Transverse colon (tissue), 4 donors: Measurements from ENCODE around the gene GNA14. TPM values are rescaled to one million over a fixed set of nuclear protein-coding genes. Genes with fewer than 3 reads are reported as not detected.

Experiments
- DNase-seq: peaks from one replicate; pipeline ENCODE4 v3.0.0-alpha.2; 2019
- H3K27ac ChIP-seq, 4 donors: fragments of 200-600 bp; sonication (generic); 2 replicates each; pipeline ENCODE4 v1.5.1; 2016 to 2018; ENCODE audit warnings: inconsistent platforms in 4 of 4
- H3K27me3 ChIP-seq: fragments of 200-600 bp; sonication (generic); 2 replicates; pipeline ENCODE4 v1.5.1; 2017; ENCODE audit warnings: inconsistent platforms
- H3K36me3 ChIP-seq, 4 donors: fragments of 200-600 bp; sonication (generic); 2 replicates each; pipeline ENCODE4 v1.5.1; 2017 to 2019; ENCODE audit warnings: inconsistent platforms in 4 of 4
- H3K4me1 ChIP-seq, 4 donors: fragments of 200-600 bp; sonication (generic); 2 replicates each; pipeline ENCODE4 v1.5.1; 2017 to 2020; ENCODE audit warnings: inconsistent platforms in 4 of 4
- H3K4me3 ChIP-seq, 4 donors: fragments of 200-600 bp; sonication (generic); 1 replicate in 1 of 4; 2 replicates in 3 of 4; pipeline versions ENCODE4 v1.5.1 to v1.6.1; 2017 to 2019; ENCODE audit warnings: inconsistent platforms in 4 of 4
- H3K9me3 ChIP-seq, 2 donors: fragments of 200-600 bp; sonication (generic); 2 replicates each; pipeline ENCODE4 v1.5.1; 2017 to 2019; ENCODE audit warnings: inconsistent platforms in 2 of 2
- EP300 ChIP-seq: sonication (generic); formaldehyde crosslinking; IDR thresholded peaks from one replicate; pipeline ENCODE4 v1.6.1; 2017; ENCODE audit warnings: antibody characterized with exemption, low read depth
- POLR2A ChIP-seq: fragments of 450-650 bp; IDR thresholded peaks from one replicate; pipeline ENCODE4 v1.6.1; 2016; ENCODE audit warnings: antibody characterized with exemption, mild to moderate bottlenecking, moderate library complexity
- POLR2AphosphoS5 ChIP-seq, 3 donors: sonication (generic); formaldehyde crosslinking; IDR thresholded peaks; one replicate each; pipeline ENCODE4 v1.6.1; 2016; ENCODE audit warnings: antibody characterized with exemption in 3 of 3
- WGBS, 2 donors: methylation state at CpG; one replicate each; pipeline ENCODE4 v1.1.5; 2018; ENCODE audit warnings: low coverage in 1 of 2; 5-methylcytosine and 5-hydroxymethylcytosine counted together
- in situ Hi-C, 4 donors: fragments of 200-750 bp; cut with MboI; loops; one replicate each; pipeline versions ENCODE4 v1.15.0 to v1.15.1; 2017; ENCODE audit warnings: low sequenced_read_pairs in 3 of 4, low pct_ligation_motif_present in 1 of 4, low pct_unique_long_range_greater_than_20kb in 1 of 4
- intact Hi-C: fragments of 100-400 bp; cut with DNase I; formaldehyde crosslinking; loops from one replicate; pipeline ENCODE4 v1.15.1; 2023; ENCODE audit warnings: low total_unique reads
- total RNA-seq, 4 donors: library from RNA; depleted of rRNA; stranded (reverse); fragments of >200 nt; gene quantifications; one replicate each; pipeline ENCODE4 v1.1.0, GENCODE V29; 2016
- TF ChIP-seq, protein P1 (sequence below), 5 experiments: fragments of 200-600 bp in 3 of 5; fragments of 450-650 bp in 2 of 5; sonication (generic) in 3 of 5; IDR thresholded peaks; 1 replicate in 2 of 5; 2 replicates in 3 of 5; pipeline ENCODE4 v1.5.1; 2016 to 2017; ENCODE audit warnings: antibody characterized with exemption in 5 of 5, inconsistent platforms in 3 of 5, mild to moderate bottlenecking in 2 of 5, moderate library complexity in 1 of 5

Gene GNA14
- total RNA-seq, 4 donors from 2014 or later, result 9.4 to 64.9 (median 16.9) TPM

DNA sequence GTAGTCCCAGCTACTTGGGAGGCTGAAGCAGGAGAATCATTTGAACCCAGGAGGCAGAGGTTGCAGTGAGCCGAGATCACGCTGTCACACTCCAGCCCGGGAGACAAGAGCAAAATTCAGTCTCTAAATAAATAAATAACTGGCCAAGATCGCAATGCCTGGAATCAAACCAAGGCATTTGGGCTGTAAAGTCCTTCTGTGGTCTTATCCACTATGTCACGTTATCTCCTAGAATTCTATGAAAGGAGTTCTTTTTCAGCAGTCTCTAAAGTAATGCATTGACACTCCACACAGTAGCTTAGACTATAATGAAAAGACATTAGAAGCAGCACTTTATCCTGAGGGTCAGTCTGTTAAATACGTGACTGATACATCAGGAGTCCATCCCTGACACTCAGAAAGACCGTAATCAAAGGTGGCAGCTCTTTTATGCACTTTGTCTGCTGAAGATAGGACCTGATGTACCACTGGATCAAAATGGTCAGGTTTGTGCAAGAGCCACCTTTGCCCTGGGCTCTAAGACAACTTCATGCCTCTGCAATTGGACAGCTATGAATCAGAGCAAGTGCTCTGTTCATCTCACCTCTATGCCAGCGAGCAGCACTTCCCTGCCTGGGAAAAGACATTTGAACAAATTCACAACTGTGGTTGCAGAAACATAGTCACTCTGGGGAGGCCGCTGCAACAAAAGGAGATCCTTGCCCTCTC lies 31.7 kb upstream of the GNA14 start:
- Histone ChIP-seq H3K27ac (no peak overlapping the region), H3K36me3 (no peaks in the 10 kb centered on the region), H3K4me1 (peaks cover 0 to 7% (median 2%) of the 10 kb centered on the region in 4 donors), H3K9me3 (no peaks in the 10 kb centered on the region), H3K4me3 (no peak overlapping the region), H3K27me3 (no peaks in the 10 kb centered on the region)
- no peak for TF ChIP-seq POLR2A
- TF ChIP-seq POLR2AphosphoS5 (IDR thresholded peaks at IDR 0.05), result no peak
- no peak for TF ChIP-seq EP300
- TF ChIP-seq, protein P1, sequence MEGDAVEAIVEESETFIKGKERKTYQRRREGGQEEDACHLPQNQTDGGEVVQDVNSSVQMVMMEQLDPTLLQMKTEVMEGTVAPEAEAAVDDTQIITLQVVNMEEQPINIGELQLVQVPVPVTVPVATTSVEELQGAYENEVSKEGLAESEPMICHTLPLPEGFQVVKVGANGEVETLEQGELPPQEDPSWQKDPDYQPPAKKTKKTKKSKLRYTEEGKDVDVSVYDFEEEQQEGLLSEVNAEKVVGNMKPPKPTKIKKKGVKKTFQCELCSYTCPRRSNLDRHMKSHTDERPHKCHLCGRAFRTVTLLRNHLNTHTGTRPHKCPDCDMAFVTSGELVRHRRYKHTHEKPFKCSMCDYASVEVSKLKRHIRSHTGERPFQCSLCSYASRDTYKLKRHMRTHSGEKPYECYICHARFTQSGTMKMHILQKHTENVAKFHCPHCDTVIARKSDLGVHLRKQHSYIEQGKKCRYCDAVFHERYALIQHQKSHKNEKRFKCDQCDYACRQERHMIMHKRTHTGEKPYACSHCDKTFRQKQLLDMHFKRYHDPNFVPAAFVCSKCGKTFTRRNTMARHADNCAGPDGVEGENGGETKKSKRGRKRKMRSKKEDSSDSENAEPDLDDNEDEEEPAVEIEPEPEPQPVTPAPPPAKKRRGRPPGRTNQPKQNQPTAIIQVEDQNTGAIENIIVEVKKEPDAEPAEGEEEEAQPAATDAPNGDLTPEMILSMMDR (IDR thresholded peaks at IDR 0.05), result no peak
- DNase-seq, result no peak
- intact Hi-C loops, result no loop called here
- in situ Hi-C loops, result no loop called here
- 67 to 69% methylated on average over 6 to 9 of the region's 9 CpGs for WGBS, 2 donors

DNA sequence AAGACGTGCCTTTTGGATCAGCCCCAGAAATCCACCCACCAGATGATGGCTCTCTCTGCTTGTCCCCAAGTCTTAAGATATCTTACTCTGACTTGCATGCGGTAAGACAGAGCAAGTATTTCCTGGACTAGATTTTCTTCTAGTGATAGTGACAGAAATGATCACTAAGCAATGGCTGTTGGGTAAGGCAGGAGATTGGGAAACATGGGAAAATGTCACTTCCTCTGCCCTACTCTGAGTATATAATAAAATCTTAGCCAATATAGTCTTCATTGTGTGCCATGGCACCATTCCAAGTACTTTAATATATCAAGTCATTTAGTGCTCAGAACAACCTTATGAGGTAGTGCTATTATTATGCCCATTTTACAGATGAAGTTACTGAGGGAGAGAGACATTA lies 31.0 kb upstream of the GNA14 start:
- TF ChIP-seq POLR2AphosphoS5 (IDR thresholded peaks at IDR 0.05), result no peak
- no peak for TF ChIP-seq POLR2A
- TF ChIP-seq EP300, result no peak
- TF ChIP-seq, protein P1 (IDR thresholded peaks at IDR 0.05), result no peak

DNA sequence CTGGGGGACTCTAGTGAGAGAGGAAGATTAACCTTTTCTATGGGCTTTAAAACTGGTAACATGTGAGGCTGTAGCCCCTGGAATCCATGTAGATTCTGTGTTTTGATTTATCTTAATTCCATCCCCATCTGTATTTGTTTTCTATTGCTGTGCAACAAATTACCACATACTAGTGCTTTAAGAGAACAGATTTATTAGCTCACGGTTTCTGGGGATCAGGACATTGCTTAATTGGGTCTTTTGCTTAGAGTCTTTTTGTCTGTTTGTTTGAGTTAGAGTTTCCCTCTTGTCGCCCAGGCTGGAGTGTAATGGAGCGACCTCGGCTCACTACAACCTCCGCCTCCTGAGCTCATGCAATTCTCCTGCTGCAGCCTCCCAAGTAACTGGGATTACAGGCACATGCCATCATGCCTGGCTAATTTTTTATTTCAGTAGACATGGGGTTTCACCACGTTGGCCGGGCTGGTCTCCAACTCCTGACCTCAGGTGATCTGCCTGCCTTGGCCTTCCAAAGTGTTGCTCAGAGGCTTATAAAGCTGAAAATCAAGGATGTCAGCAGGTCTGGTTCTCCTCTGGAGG lies 29.9 kb upstream of the GNA14 start:
- in situ Hi-C loops, result no loop called here
- peak overlapping the region in 1 of 4 donors; percentile 35 for H3K27ac ChIP-seq
- intact Hi-C loops, result no loop called here
- H3K27me3 ChIP-seq, result no peaks in the 10 kb centered on the region
- TF ChIP-seq EP300 (no peak), POLR2A (no peak), POLR2AphosphoS5 (IDR thresholded peaks at IDR 0.05) (peak in 2 of 3 donors; percentile 22 to 41)
- TF ChIP-seq, protein P1 (IDR thresholded peaks at IDR 0.05), result no peak
- H3K36me3 ChIP-seq, result no peaks in the 10 kb centered on the region
- WGBS, 2 donors, result 71% methylated on average over 7 of the region's 7 CpGs; no CpG with 5 or more reads in 1 of the 2 donors
- H3K9me3 ChIP-seq, result no peaks in the 10 kb centered on the region
- H3K4me1 ChIP-seq, result peaks cover 0 to 15% (median 2%) of the 10 kb centered on the region in 4 donors
- no peak overlapping the region for H3K4me3 ChIP-seq
- DNase-seq, result no peak

More for the DNA sequence above, 31.0 kb upstream of the GNA14 start:
- in situ Hi-C loops, result no loop called here
- H3K4me1 ChIP-seq, result peaks cover 0 to 14% (median 2%) of the 10 kb centered on the region in 4 donors
- H3K4me3 ChIP-seq, result no peak overlapping the region
- no peaks in the 10 kb centered on the region for H3K9me3 ChIP-seq
- 51% methylated on average over 2 of the region's 2 CpGs; no CpG with 5 or more reads in 1 of the 2 donors for WGBS, 2 donors
- no peaks in the 10 kb centered on the region for H3K36me3 ChIP-seq
- intact Hi-C loops, result no loop called here
- no peak for DNase-seq
- no peak overlapping the region for H3K27ac ChIP-seq
- no peaks in the 10 kb centered on the region for H3K27me3 ChIP-seq

DNA sequence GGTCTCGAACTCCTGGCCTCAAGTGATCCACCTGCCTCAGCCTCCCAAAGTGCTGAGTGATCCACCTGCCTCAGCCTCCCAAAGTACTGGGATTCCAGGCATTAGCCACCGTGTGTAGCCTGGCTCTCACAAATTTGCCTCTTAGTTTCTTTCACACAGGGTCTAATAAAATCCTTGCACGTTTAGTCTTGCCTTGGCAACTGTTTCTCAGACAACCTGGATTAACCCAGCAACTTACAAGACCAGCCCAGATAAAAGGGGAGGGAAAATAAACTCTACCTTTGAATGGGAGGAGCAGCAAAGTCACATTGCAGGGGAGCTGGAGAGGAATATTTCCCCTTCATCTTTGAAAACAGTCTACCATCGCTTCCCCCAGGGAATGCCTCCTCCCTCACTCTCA lies 29.3 kb upstream of the GNA14 start:
- TF ChIP-seq, protein P1 (IDR thresholded peaks at IDR 0.05), result no peak
- no peak for TF ChIP-seq POLR2AphosphoS5 (IDR thresholded peaks at IDR 0.05)
- TF ChIP-seq POLR2A, result no peak
- TF ChIP-seq EP300, result no peak
- peaks cover 0 to 15% (median 2%) of the 10 kb centered on the region in 4 donors for H3K4me1 ChIP-seq
- DNase-seq, result no peak
- no peak overlapping the region for H3K27ac ChIP-seq
- in situ Hi-C loops, result no loop called here
- intact Hi-C loops, result no loop called here
- H3K36me3 ChIP-seq, result no peaks in the 10 kb centered on the region
- H3K27me3 ChIP-seq, result no peaks in the 10 kb centered on the region
- H3K9me3 ChIP-seq, result no peaks in the 10 kb centered on the region
- H3K4me3 ChIP-seq, result no peak overlapping the region
- WGBS, 2 donors, result 60 to 63% methylated on average over 2 to 4 of the region's 4 CpGs
